Hematopoietic multipotent progenitor cell treated with erythropoietin and hydrocortisone succinate and interleukin-3 and kit ligand, for 8 days (in vitro differentiated cells): ENCODE measurements around the gene SCN7A.
"Not testable (repeated sequence)": the region's sequence is repeated elsewhere in the genome, so short reads cannot be mapped to it uniquely, and the experiment has no call there.

Experiments
- DNase-seq: peaks from one replicate; pipeline ENCODE4 v3.0.0-alpha.2; 2015

Gene SCN7A

GRCh38 chr2:166494140-166494624 is at the start of gene SCN7A:
SCN7A (minus strand) TSS chr2:166494249; CDS start chr2:166477696, 16,553 bp downstream.
- DNase-seq = no peak

DNA sequence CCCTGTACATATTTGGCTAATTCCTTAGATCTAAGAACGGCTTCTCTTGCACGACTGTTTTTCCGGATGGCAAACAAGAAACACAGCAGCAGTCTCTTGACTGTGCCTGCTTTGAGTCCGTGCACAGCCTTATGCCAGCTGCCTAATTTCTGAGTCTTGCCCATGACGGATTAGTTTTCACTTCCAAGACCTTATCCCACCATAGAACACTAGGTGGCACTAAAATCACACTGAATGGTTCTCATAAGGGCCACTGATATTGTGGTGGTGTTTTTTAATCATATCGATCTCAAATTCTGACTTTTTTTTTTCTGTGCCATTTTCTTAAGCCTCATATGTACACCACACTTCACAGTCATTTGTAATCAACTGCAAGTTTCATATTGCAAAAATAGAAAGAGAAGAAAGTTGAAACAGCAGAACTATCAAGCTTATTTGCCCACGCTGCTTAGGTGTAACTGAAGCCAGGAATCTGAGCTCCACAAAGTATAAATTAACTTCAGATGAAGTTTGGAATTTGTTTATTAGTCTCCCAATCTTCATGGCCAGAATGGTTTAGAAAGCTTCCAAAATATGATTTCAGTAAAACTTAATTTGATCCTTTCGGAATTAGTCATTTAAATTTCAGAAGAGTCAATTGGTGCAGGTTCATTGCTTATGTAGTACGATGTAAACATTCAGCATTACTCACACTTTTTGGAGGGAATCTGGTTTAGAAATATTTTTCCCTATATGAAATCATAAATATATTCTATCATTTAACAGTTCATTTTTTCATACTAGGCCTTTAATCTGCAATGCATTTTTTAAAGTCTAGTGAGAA is 45.5 kb upstream of the SCN7A start:
- DNase-seq = peak; percentile 73

- no peak for DNase-seq
Measured at GRCh38 chr2:166536111-166536510, 42.1 kb upstream of the SCN7A start.

GRCh38 chr2:166521155-166521554 is 27.1 kb upstream of the SCN7A start:
- no peak for DNase-seq

GRCh38 chr2:166520604-166521003 is 26.6 kb upstream of the SCN7A start:
- no peak for DNase-seq

GRCh38 chr2:166519391-166519962 is 25.4 kb upstream of the SCN7A start:
- DNase-seq = no peak

- no peak for DNase-seq
Measured at GRCh38 chr2:166518634-166519390, 24.8 kb upstream of the SCN7A start.

- DNase-seq = no peak
Measured at GRCh38 chr2:166517533-166518061, 23.5 kb upstream of the SCN7A start.

GRCh38 chr2:166516712-166517303 is 22.8 kb upstream of the SCN7A start:
- DNase-seq = peak; percentile 17

DNA sequence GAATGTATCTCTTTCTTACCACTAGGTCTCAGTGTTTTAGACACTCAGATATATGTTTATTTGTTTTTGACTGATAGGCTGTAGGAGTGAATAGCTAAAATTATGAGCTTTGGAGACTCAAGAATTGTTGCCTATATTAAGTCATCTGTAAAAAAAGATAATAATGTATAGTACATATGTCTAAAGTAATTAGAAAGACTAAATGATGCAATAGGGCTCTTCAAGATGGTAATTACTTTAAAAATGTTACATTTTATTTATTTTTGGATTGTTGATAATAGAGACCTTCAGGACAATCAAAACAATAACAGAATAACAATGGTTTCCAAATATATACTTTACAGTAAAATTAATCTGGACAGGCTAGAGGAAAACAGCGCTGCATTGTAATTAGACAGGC is 19.9 kb upstream of the SCN7A start:
- no peak for DNase-seq

- no peak for DNase-seq
Measured at GRCh38 chr2:166499281-166499680, 5.2 kb upstream of the SCN7A start.

DNA sequence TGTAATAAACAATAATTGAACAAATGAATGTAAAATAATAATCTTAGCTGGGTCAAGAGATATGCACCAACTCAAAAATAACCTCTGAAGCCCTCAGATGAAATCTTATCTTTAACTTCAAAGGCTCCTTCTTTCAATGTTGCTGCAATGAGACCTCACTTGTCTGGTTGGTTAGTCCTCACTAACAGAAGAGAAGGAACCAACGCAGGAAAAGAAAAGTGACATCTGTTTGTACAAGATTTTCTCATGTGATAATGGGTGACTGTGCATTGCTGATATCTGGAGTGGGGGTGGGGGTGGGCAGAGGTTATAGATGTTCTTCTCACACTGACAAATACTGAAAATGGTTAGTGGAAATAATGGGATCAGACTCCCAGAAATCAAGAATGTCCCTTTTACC is 2.6 kb downstream of the SCN7A start:
- no peak for DNase-seq

GRCh38 chr2:166487171-166487570 is 6.9 kb downstream of the SCN7A start:
- no peak for DNase-seq

DNA sequence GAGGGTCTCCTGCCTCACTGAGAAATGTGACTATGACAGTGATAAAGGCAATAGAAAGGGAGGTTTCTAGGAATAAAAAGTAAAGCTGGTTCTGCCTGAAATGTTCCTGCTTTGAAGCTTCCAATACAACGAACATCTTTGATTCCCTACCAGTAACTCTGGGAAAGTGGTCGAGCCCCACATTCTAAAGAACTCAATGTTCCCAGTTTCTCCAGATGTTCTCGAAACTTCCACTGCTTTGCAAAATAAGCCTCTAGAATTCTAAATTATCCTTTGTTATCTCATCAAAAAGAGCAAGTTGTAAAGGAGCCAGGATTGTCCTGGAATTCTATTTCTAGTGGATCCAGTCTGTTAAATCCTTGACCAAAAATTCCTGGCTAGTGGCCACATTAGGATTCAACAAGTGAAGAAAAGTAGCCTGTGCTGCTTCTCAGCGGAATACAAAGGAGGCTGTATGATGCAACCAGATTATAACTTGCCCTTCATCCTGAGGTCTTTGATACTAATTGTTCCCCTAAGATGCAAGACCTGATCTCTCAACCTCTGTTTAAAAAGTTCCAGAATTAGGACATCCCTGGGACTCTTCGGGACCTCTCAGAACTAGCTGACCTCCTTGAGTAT is 8.4 kb downstream of the SCN7A start:
- no peak for DNase-seq

GRCh38 chr2:166472332-166472731 is 21.7 kb downstream of the SCN7A start:
- no peak for DNase-seq

GRCh38 chr2:166468124-166469024 is 25.7 kb downstream of the SCN7A start:
- peak; percentile 1 for DNase-seq

DNA sequence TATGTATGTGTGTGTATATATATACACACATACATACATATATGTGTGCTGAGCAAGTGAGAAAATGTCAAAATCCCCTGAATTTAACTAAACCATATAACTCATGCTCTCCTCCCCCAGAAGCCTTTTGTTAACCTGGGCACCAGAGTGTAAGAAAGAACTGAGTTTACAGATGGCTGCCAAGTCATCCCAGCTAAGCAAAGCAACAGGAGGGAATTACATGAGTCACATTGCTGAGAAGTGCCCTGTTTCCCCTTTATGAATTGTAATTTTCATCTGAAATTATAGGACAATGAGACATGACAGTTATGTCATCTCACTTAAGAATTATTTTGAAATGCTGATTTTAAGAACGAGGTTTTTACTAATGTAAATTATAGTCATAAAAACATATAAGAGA is 29.9 kb downstream of the SCN7A start:
- DNase-seq = no peak

GRCh38 chr2:166463640-166464039 is 30.4 kb downstream of the SCN7A start:
- DNase-seq = no peak

DNA sequence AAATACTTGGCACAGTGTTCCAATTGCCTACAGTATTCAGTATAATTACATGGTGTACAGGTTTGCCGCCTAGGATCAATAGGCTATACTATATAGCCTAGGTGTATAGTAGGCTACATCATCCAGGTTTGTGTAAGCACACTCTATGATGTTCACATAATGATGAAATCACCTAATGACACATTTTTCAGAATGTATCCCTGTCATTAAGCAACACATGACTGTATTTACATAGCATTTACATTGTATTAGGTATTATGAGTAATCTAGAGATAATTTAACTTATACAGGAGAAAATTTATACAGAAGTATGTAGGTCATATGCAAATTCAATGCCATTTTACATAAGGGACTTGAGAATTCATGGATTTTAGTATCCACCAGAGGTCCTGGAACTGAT is 35.4 kb downstream of the SCN7A start:
- no peak for DNase-seq

DNA sequence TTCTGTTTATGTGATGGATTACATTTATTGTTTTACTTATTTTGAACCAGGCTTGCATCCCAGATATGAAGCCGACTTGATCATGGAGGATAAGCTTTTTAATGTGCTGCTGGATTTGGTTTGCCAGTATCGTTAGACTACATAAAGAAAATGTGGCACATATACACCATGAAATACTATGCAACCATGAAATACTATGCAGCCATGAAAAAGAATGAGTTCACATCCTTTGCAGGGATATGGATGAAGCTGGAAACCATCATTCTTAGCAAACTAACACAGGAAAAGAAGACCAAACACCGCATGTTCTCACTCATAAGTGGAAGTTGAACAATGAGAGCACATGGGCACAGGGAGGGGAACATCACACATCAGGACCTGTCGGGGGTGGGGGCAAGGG is 38.2 kb downstream of the SCN7A start:
- DNase-seq = not testable (repeated sequence)

DNA sequence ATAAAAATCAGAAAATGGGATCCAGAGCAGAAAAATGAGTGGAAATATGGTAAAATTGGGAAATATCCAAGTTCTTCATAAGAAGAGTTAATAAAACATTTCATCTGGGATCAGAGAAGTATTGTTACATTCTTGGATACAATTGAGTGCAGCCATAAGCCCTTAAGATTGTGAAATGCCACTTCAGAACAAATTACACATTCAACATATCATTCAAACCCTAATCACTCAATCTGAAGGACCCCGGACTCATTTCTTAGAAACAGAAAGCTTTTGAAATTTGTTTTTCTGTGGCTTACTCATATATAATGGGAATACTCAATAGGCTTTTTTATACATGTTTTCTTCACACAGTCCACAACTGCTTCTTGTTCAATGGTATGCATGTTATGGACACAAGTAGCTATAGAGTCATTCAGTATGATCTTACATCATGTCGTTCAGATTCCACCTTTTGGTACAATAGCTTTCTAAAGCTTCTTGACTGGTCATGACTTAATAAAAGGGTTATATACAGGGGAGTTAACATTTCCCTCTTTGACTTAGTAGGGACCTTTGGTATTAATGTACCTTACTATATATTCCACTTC is 39.9 kb downstream of the SCN7A start:
- DNase-seq = no peak
